ENCODE measurements around the gene HHLA2.

HHLA2 gene

DNA sequence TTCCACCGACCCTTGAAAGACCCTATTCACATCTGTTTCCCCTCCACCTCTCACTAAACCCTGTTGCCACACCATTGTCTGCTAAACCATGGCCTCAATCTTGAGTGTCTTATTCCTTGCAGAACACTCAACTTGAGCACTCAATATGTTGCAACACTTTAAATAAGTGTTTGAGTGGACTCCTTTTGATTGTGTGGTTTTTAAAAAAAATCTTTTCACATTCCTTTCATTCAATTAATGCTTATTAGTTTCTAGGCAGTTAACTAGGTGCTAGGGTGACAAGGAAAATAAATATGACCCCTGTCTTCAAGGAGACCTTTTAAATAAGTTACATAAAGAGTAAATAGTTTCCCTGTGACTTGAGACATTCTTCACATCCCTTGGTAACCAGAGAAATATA lies 13.3 kb upstream of the HHLA2 start:
- H3K9me3 ChIP-seq (ENCODE audit: low read length): no peaks in the 10 kb centered on the region
- TF ChIP-seq, protein P1, sequence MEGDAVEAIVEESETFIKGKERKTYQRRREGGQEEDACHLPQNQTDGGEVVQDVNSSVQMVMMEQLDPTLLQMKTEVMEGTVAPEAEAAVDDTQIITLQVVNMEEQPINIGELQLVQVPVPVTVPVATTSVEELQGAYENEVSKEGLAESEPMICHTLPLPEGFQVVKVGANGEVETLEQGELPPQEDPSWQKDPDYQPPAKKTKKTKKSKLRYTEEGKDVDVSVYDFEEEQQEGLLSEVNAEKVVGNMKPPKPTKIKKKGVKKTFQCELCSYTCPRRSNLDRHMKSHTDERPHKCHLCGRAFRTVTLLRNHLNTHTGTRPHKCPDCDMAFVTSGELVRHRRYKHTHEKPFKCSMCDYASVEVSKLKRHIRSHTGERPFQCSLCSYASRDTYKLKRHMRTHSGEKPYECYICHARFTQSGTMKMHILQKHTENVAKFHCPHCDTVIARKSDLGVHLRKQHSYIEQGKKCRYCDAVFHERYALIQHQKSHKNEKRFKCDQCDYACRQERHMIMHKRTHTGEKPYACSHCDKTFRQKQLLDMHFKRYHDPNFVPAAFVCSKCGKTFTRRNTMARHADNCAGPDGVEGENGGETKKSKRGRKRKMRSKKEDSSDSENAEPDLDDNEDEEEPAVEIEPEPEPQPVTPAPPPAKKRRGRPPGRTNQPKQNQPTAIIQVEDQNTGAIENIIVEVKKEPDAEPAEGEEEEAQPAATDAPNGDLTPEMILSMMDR (IDR thresholded peaks at IDR 0.05; ENCODE audit: low read length): no peak
- TF ChIP-seq EZH2 (IDR thresholded peaks at IDR 0.05; ENCODE audit: borderline replicate concordance, low read length): no peak
- no peaks in the 10 kb centered on the region for H3K79me2 ChIP-seq (ENCODE audit: insufficient read depth, low read length)
- no peaks in the 10 kb centered on the region for H3F3A ChIP-seq (ENCODE audit: insufficient read depth, low read length)
- H3K4me3 ChIP-seq (ENCODE audit: low read depth, low read length, poor library complexity, severe bottlenecking): no peak overlapping the region
- H3K27ac ChIP-seq (ENCODE audit: low read depth, low read length, poor library complexity, severe bottlenecking): no peak overlapping the region
- H3K9ac ChIP-seq (ENCODE audit: low read length): no peak overlapping the region
- H3K36me3 ChIP-seq (ENCODE audit: insufficient read depth, low read length): no peaks in the 10 kb centered on the region
- no peaks in the 10 kb centered on the region for H4K20me1 ChIP-seq (ENCODE audit: insufficient read depth, low read length)
- no peaks in the 10 kb centered on the region for H3K9me2 ChIP-seq (ENCODE audit: low read depth, low read length)
- H3K27me3 ChIP-seq (ENCODE audit: insufficient read depth, low read length): peaks cover 3% of the 10 kb centered on the region; the same call in 1 of the 2 replicates
- H2AFZ ChIP-seq (ENCODE audit: low read length): no peak overlapping the region
- H3K4me1 ChIP-seq (ENCODE audit: insufficient read depth, low read length, severe bottlenecking): no peaks in the 10 kb centered on the region
- H3K4me2 ChIP-seq (ENCODE audit: low read length): no peak overlapping the region

DNA sequence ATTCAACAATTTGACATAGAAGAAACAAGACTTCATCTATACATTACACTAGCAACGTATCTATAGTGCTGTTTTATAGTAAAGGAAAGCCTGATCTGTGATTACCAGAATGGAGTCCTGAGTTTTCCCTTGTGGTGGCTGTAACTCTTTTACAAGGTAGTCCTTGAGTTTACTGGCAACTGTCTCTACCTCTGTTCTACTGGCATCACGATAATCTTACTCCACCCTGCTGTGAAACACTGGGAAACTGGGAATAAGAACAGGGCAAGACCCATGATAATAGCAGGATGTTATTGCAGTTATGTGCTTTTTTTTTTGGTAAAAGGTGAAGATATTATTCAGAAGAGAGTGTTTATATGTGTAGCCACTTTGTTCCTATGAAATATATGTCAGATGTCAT lies 12.4 kb upstream of the HHLA2 start:
- TF ChIP-seq, protein P1 (IDR thresholded peaks at IDR 0.05; ENCODE audit: low read length): no peak
- no peak for TF ChIP-seq EZH2 (IDR thresholded peaks at IDR 0.05; ENCODE audit: borderline replicate concordance, low read length)
- Histone ChIP-seq H3K4me1 (ENCODE audit: insufficient read depth, low read length, severe bottlenecking) (no peaks in the 10 kb centered on the region), H4K20me1 (ENCODE audit: insufficient read depth, low read length) (no peaks in the 10 kb centered on the region), H3K9ac (ENCODE audit: low read length) (no peak overlapping the region), H3K4me3 (ENCODE audit: low read depth, low read length, poor library complexity, severe bottlenecking) (no peak overlapping the region), H3K79me2 (ENCODE audit: insufficient read depth, low read length) (no peaks in the 10 kb centered on the region), H3F3A (ENCODE audit: insufficient read depth, low read length) (no peaks in the 10 kb centered on the region), H3K4me2 (ENCODE audit: low read length) (no peak overlapping the region), H3K9me2 (ENCODE audit: low read depth, low read length) (no peaks in the 10 kb centered on the region), H3K36me3 (ENCODE audit: insufficient read depth, low read length) (no peaks in the 10 kb centered on the region), H3K27ac (ENCODE audit: low read depth, low read length, poor library complexity, severe bottlenecking) (no peak overlapping the region), H3K27me3 (ENCODE audit: insufficient read depth, low read length) (peaks cover 3% of the 10 kb centered on the region; the same call in 1 of the 2 replicates), H3K9me3 (ENCODE audit: low read length) (no peaks in the 10 kb centered on the region), H2AFZ (ENCODE audit: low read length) (no peak overlapping the region)

DNA sequence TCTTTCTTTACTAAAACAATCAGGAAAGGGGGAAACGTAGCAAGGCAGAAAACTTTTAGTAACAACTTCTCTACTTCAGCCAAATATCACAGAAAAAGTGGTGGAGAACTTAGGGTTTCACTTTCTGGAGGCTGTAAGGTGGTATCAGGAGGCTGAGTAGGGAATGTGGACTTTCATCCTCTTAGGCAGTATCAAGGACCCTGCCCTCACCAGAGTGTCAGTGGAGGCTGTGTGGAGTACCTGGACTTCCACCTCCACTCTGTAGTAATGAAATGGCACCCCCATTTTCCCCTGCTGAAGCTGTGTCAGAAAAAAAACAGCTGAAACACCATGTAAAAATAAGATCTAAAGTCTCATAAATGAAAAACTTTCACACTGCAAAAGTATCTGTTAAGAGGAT lies 11.2 kb upstream of the HHLA2 start:
- Histone ChIP-seq H3K4me2 (ENCODE audit: low read length) (no peak overlapping the region), H4K20me1 (ENCODE audit: insufficient read depth, low read length) (no peaks in the 10 kb centered on the region), H3K4me3 (ENCODE audit: low read depth, low read length, poor library complexity, severe bottlenecking) (no peak overlapping the region), H3K9me2 (ENCODE audit: low read depth, low read length) (no peaks in the 10 kb centered on the region), H3K36me3 (ENCODE audit: insufficient read depth, low read length) (no peaks in the 10 kb centered on the region), H3K79me2 (ENCODE audit: insufficient read depth, low read length) (no peaks in the 10 kb centered on the region), H3K27me3 (ENCODE audit: insufficient read depth, low read length) (peaks cover 3% of the 10 kb centered on the region; the same call in 1 of the 2 replicates), H3K27ac (ENCODE audit: low read depth, low read length, poor library complexity, severe bottlenecking) (no peak overlapping the region), H2AFZ (ENCODE audit: low read length) (no peak overlapping the region), H3K4me1 (ENCODE audit: insufficient read depth, low read length, severe bottlenecking) (no peaks in the 10 kb centered on the region), H3K9me3 (ENCODE audit: low read length) (no peaks in the 10 kb centered on the region), H3F3A (ENCODE audit: insufficient read depth, low read length) (no peaks in the 10 kb centered on the region), H3K9ac (ENCODE audit: low read length) (no peak overlapping the region)
- no peak for TF ChIP-seq EZH2 (IDR thresholded peaks at IDR 0.05; ENCODE audit: borderline replicate concordance, low read length)
- TF ChIP-seq, protein P1 (IDR thresholded peaks at IDR 0.05; ENCODE audit: low read length): no peak
